ENCODE measurements around the gene PLA2G4B.

GRCh38 chr15:41823502-41823901 lies 15.1 kb upstream of the PLA2G4B start:
- TF ChIP-seq, protein P1, sequence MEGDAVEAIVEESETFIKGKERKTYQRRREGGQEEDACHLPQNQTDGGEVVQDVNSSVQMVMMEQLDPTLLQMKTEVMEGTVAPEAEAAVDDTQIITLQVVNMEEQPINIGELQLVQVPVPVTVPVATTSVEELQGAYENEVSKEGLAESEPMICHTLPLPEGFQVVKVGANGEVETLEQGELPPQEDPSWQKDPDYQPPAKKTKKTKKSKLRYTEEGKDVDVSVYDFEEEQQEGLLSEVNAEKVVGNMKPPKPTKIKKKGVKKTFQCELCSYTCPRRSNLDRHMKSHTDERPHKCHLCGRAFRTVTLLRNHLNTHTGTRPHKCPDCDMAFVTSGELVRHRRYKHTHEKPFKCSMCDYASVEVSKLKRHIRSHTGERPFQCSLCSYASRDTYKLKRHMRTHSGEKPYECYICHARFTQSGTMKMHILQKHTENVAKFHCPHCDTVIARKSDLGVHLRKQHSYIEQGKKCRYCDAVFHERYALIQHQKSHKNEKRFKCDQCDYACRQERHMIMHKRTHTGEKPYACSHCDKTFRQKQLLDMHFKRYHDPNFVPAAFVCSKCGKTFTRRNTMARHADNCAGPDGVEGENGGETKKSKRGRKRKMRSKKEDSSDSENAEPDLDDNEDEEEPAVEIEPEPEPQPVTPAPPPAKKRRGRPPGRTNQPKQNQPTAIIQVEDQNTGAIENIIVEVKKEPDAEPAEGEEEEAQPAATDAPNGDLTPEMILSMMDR (IDR thresholded peaks at IDR 0.05) = no peak
- TF ChIP-seq POLR2A (IDR thresholded peaks at IDR 0.05) (no peak), EP300 (IDR thresholded peaks at IDR 0.05) (no peak)

Measured in tibial nerve (tissue), 4 donors.